Skeletal muscle cell (primary cell): Measurements from ENCODE around the gene STX3.

ENCODE experiments used
- DNase-seq: peaks from one replicate; pipeline ENCODE4 v3.0.0-alpha.2; 2010; ENCODE audit warnings: low read depth
- H3K4me3 ChIP-seq: 2 replicates; pipeline ENCODE4 v1.5.1; 2011; ENCODE audit warnings: low read depth, mild to moderate bottlenecking, control low read depth, low read length, moderate library complexity

The STX3 gene

DNA sequence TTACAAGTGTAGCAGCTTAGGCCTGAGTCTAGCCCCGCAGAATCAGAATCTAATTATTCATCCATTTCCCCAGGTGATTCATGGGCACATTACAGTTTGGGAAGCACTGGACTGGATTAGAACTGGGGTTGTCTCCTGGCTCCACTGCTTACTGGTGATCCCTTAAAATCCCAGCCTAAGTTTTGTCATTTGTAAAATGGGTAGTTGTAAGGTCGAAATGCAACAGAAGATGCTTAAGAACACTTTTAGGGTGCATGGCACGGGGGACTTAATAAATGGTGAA is 1.3 kb downstream of the STX3 start:
- H3K4me3 ChIP-seq: no peak overlapping the region
- no peak for DNase-seq

DNA sequence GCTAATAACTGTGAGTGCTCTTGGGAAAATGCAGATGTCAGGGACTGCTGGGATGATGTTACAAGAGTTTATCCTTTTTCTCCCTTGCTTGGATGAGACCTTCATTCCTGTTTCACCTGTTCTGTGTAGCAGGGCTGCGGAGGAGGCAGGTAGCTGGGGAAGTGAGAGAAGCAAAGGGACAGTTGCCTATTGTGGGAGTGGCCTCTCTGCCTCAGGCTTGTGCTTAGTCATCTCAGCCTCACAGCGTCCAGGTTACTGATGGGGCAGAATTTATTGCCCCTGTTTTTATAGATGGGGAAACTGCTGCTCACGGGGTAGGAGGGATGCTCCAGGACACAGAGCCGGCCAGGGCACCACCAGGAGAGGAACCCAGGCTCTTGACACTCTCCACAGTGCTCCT is 1.7 kb downstream of the STX3 start:
- no peak for DNase-seq
- H3K4me3 ChIP-seq: no peak overlapping the region

DNA sequence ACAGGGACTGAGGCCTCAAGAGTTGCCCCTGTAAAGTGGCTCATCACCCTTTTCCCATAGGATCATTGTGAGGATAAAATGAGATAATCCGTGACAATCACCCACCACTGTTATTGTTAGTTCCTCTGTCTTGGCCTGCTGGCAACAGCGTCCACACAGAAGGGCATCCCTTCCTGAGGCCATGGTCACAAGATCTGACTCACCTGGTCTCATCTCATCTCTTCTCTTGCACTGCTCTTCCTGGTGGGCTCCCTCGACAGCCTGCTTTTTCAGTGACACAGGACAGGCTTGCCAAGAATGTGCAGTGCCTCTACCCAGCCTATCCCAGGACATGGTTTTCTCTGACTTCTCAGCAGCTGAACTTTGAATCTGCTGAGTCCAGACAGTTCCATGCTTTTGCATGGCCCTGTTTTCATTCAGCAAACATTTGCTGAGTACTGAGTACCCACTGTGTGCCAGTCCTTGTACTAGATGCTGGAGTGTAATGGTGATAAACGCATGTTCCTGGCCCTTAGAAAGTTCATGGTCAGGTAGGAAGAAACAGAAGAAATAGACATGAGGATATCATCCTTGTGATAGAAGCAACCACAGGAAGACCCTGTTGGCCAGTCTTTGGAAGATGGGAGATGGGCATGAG is 3.3 kb downstream of the STX3 start:
- no peak for DNase-seq
- H3K4me3 ChIP-seq: no peak overlapping the region

DNA sequence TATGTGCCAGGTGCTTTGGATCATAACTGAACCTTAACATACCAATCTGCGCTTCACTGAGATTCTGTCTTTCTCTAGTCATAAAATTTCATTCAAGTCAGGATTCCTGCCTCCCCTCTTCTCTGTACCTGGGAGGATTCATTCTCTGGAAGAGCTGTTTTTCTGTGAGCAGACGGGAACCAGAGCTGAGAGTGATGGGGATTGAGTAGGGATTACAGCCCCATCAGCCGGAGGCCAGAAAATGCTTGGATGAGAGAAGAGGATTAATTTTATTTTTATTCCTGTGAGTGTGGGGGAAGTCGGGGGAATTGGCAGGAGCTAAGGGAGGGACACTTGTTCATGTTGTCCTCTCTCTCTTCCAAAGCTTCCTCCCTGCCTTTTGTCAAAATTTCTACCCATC is 4.7 kb downstream of the STX3 start:
- H3K4me3 ChIP-seq: no peak overlapping the region
- DNase-seq: no peak

DNA sequence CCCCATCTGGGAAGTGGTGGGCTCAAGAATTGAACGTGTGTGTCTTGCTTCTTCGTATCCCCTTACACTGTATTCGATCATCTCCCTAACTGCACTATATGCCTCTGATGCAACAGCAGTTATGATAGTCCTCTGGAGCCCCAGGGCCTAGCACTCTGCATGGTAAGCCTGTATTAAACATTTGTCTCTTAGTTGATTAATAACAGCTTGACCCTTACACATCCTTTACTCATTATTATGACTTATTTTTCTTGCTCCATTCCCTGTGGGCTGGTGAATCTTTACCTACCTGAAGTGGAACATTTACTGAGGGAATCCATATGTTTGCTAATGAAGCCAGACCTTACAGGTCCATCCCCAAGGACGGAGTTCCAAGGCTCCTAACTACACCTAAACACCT is 5.6 kb downstream of the STX3 start:
- H3K4me3 ChIP-seq: no peak overlapping the region
- no peak for DNase-seq

DNA sequence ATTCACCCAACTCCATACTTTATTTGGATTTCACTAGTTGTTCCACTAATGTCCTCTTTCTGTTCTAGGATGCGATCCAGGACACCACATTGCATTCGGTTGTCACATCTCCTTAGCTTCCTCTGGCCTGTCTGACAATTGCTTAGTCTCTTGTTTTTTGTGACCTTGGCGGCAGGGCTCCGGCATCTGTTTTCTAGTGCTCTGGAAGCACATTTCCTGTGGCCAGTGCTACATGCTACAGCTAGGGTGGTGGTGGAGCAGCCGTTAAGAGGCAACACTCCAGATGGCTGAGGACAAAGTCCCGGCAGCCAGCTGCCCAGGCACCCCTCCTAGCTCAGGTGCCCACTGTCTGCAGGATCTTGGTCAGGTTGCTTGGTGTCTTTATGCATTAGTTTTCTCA is 6.8 kb downstream of the STX3 start:
- DNase-seq: no peak
- no peak overlapping the region for H3K4me3 ChIP-seq

DNA sequence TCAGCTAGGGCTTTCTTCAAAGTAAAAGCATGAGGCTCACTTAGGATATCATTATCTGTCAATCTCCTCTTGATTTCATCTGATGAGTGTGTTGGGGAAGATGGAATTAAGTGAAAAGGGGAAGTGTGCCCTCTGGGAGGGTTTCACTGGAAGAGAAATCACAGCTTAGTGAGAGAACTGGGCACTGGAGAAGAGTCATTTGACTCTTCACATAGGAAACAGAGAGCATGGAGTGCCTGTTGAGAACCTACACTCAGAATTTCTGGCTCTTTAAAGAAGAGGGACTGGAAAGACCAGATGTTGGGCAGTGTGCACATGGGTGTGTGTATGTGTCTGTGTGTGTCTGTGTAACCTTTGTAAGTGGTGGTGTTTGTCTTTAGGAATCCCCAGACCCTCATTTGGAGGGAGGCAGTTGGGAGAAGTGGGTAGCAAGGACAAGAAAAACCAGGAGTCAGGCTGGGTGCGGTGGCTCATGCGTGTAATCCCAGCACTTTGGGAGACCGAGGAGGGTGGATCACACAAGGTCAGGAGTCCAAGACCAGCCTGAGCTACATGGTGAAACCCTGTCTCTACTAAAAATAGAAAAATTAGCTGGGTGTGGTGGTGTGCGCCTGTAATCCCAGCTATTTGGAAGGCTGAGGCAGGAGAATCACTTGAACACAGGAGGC is 10.0 kb downstream of the STX3 start:
- H3K4me3 ChIP-seq: no peak overlapping the region
- no peak for DNase-seq

DNA sequence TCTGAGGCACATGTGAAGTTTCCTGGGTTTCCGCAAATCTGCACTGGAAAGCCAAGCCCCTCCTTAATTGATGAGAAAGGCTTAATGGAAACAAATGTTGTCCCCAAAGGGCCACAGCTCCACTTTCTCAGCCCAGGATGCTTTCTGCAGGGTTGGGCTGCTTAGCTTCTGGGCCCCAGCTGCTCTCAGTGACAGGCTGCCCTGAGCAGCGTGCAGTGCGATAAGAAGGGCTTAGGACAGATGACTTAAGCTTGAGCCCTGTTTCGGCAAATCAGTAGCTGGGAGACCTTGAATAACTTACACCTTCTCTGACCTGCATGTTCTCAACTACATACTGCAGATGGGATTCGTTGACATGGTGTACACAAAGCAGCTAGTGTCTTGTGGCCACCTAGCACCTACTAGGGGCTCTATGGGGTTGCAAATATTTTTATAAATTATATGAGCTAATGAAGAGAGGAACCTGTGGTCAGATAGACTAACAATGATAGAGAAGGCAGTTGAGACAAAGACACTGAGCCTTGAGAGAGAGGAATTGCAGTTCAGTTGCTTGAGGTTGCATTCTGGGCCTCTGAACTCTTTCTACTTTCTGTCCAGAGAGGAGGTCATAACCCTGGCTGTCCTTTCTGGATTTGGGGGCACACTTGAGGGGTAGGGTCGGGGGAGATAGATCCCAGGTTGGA is 11.5 kb downstream of the STX3 start:
- no peak for DNase-seq
- H3K4me3 ChIP-seq: no peak overlapping the region

DNA sequence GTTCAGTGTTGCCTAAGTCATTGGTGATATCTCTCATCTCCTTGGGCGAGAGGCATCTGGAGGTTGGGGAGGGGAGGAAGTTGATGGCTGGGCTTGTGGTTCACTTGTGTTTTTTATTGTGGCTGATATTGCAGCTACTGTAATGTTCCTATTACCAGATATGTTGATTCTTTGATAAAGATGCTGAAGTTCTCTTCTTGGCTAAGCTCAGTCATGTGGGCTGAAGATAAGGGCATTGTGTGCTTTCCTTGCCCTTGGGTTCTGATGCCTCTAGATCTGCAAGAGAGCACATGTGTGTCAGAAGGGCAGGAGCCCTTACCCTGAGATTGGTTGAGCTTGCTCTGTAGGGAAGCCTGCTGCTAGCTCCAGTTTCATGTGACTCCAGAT is 12.0 kb downstream of the STX3 start:
- DNase-seq: no peak
- H3K4me3 ChIP-seq: no peak overlapping the region

DNA sequence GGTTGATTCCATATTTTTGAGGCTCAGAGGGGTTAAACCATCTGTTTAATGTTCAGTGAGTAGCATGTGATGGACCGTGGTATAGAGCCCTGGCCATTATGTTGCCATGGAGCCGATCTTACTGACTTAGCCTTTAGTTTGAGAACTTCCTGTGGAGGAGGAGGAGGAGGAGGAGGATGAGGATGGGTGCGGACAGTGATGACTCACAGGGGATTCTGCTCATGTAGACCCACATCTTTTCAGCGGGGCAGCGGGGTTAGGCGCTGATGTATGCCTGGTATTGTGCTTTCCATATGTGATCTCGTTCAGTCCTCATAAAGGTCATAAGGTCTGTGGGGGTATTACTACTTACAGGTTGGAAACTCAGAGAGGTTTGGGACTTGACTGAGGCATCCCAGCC is 13.9 kb downstream of the STX3 start:
- DNase-seq: no peak
- no peak overlapping the region for H3K4me3 ChIP-seq

DNA sequence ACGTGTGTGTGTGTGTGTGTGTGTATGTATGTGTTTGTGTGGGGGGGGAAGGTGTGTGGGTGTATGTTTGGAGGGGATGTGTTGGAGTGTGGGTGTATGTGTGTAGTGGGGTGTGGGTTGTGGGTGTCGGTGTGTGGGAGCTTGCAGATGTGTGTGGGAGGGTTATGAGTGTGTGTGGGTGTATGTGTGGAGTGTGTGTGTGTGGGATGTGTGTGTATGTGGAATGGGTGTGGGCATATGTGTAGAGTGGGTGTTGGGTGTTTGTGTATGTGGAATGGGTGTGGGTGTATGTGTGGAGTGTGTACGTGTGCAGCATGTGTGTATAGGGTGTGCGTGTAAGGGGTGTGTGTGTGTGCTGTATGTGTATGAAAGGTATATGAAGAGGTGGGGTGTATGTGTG is 14.7 kb downstream of the STX3 start:
- no peak for DNase-seq
- H3K4me3 ChIP-seq: no peak overlapping the region

DNA sequence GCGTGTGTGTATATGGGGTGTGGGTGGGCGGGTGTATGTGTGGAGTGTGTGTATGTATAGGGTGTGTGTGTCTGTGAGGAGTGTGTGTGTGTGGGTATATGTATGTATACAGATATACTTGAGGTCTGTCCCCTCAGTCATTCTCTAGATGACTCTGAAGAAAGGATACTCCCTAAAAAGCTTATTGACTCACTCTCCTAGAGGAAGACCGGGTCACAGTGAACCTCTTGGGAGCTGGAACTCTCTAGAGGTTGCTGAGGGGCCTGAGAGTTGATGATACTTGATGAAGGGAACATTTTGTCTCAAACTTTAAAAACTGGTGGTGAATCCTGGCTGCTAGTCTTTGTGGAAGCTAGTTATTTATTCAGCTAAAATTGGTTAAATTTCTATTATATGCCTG is 15.1 kb downstream of the STX3 start:
- no peak overlapping the region for H3K4me3 ChIP-seq
- no peak for DNase-seq

DNA sequence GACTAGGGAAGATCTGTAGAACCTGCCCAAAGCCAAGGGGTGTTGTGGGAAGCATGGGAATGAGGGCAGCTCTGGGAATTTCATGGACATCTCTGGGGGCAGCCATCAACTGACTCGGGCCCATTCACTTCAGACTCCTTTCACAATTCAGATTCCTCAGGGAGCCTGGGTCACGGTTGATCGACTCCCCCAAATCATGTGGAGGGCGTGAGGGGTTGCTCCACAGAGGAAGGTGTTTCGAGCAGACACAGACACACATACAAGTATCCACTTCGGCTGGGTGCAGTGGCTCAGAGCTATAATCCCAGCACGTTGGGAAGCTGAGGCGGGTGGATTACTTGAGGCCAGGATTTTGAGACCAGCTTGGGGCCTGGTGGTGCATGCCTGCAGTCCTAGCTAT is 15.7 kb downstream of the STX3 start:
- no peak for DNase-seq
- no peak overlapping the region for H3K4me3 ChIP-seq

DNA sequence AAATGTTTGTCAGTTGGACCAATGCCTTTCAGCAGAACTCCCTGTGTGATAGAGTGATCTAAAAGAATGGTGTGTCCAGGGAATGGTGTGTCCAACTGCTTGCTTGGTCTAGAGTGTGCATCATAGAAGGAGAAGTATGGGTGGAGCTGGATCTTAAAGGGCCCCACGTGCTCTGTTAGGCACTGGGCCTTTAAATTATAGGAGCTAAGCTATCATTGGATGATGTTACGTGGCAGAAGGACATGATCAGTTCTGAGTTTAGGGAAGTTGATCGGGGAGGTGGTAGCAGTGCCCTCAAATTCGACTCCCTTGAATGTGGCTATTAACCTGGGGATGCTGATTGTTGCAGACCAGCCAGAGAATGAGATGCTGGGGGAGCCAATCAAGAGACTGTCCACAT is 16.4 kb downstream of the STX3 start:
- H3K4me3 ChIP-seq: no peak overlapping the region
- DNase-seq: no peak

DNA sequence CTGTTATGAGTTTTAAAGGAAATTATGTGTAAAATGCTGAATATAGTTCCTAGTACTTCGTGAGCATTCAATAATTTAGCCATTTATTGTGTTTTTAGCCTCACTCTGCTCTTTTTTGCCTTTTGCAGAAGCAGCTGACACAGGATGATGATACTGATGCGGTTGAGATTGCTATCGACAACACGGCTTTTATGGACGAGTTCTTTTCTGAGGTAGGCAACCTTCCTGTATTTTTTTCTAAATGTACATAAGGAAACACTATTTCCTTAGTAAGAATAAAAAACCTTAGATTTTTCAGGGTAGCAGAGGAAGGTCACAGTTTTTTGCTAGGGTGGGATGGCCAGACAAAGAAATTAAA is 17.9 kb downstream of the STX3 start:
- H3K4me3 ChIP-seq: no peak overlapping the region

DNA sequence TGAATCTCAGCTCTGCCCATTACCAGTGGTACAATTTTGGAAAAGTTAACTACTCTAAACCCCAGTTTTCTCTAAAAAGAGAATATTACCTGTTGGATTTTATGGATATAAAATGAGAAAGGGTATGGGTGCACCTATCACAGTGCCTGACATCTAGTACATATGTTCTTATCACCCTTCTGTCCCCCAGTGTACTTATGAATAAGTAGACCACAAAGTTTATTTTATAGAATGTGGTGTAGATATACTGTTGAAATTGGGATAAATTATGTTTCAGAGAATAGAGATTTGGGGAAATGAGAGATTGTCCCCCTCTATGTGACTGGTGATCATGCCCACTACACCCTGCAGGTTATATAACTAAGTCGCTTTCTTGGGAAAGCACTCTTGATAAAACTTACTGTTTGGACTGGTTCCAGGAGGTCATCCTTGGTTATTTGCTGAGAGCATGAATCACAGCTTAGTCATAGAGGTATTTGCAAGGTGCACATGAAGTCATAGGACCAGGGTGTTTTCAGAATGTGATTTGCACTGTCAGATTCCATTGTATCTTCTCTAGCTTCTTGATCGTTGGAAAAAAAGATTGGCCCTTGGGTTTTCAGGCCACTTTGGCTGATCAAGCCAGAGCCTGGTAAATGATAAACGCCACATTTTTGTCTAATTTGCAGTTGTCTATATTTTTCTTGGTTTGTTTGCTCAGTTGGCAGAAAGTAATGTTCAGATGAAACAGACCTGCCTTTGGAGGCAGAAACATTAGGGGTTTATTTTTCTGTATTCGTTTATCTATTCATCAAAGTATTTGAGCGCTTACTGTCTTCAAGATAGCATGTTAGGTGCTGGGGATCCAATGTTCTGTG is 21.3 kb downstream of the STX3 start:
- no peak for DNase-seq
- H3K4me3 ChIP-seq: no peak overlapping the region

More for the DNA sequence above, 17.9 kb downstream of the STX3 start:
- no peak for DNase-seq

DNA sequence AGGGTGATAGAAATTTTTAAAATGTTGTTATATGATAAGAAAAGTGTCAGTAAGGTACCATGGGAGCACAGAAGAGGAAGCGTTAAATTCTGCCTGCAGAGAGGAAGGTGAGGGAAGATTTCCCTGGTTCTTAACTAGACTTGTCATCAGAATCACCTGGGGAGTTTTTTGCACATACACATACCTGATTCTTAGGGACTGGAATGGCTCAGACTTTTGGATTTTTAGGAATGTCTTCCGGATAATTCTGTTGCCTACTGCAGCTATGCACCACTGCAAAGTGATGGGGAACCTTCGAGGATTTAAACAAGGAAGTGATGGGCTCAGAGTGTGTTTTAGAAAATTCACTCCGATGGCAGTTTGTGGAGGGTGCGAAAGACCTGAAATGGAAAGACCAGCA is 21.9 kb downstream of the STX3 start:
- no peak for DNase-seq
- no peak overlapping the region for H3K4me3 ChIP-seq

DNA sequence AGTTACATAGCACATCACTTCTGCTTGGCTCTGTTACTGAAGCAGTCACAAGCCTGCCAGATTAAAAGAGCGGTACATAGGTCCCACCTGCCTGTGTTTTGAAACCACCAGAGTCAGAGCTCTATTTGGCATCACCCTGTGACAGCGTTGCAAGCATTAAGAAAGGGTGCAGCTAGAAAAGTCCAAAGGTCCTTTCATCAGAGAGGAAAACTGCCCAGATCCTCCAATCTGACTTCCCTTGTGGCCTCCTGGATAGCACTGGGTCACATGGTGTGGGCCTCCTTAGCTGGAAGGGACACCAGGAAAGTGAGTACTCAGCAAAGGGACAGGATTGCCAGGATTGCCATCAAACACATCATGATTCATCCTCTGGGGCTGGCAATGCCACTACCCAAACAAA is 22.9 kb downstream of the STX3 start:
- DNase-seq: no peak
- no peak overlapping the region for H3K4me3 ChIP-seq

DNA sequence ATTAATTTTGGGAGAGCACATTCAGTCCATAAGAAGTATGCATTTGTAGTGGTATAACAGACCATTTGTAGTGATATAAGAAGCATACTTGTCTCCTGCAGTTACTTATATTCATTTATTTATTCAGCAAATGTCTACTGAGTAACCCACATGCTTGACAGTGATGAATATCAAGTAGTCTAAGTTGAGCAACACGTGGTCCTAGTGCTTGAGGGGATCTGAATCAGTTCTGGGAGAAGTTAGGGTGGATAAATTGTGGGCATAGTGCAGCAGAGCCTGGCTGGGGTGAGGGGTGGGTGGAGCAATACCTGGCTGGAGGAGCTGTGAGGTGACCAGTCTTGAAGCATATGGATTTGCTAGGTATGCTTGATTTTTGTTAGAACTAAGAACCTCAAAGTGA is 24.3 kb downstream of the STX3 start:
- DNase-seq: no peak
- H3K4me3 ChIP-seq: no peak overlapping the region

DNA sequence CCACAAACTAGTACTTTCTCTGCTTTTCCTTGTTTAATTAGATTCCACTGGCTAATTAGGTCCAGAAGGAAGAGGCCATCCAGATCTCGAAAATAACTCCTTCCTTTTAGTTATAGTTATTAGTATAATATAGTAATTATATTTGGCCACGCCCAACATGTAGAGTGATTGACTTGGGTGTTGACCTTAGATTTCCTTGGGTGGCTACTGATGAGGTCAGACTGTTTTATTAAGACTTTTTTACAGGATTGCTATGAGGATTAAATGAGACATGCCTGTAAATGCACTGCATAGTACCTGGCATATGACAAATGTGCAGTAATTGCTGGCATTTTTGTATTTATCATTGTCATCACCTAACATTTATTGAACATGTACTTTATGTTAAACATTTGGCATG is 26.9 kb downstream of the STX3 start:
- no peak for DNase-seq
- H3K4me3 ChIP-seq: no peak overlapping the region
